Keratinocyte (primary cell): Measurements from ENCODE around the gene CPEB4. TPM values are rescaled to one million over a fixed set of nuclear protein-coding genes. Genes with fewer than 3 reads are reported as not detected.

Experiments
- DNase-seq: peaks from one replicate; pipeline ENCODE4 v3.0.0-alpha.2; 2011; ENCODE audit warnings: low read depth, missing footprints, low spot score
- FAIRE-seq: peaks from 2 replicates; lab custom pipeline; 2011; peaks lifted over from hg19 to GRCh38; lab: Jason Lieb, UNC
- H2AFZ ChIP-seq: 2 replicates; pipeline ENCODE4 v1.6.0; 2012; ENCODE audit warnings: low read length, control low read depth, inconsistent platforms; ENCODE audit not compliant: control insufficient read depth
- H3K27ac ChIP-seq: 2 replicates; pipeline ENCODE4 v1.5.1; 2011; ENCODE audit warnings: low read length; ENCODE audit not compliant: control insufficient read depth, insufficient read depth
- H3K27me3 ChIP-seq: 3 replicates; pipeline ENCODE4 v1.6.0; 2011; ENCODE audit warnings: low read length; ENCODE audit not compliant: control insufficient read depth, insufficient read depth; ENCODE audit errors: extremely low read depth
- H3K36me3 ChIP-seq, 2 experiments: 2 replicates in 1 of 2; 3 replicates in 1 of 2; pipeline ENCODE4 v1.5.1; 2011; ENCODE audit warnings: low read length in 2 of 2, mild to moderate bottlenecking in 1 of 2; ENCODE audit not compliant: control insufficient read depth in 2 of 2, insufficient read depth in 2 of 2; ENCODE audit errors: extremely low read depth in 1 of 2
- H3K4me1 ChIP-seq: 3 replicates; pipeline ENCODE4 v1.5.1; 2011; ENCODE audit warnings: low read length; ENCODE audit not compliant: control insufficient read depth, insufficient read depth; ENCODE audit errors: extremely low read depth
- H3K4me2 ChIP-seq: 3 replicates; pipeline ENCODE4 v1.6.0; 2011; ENCODE audit warnings: low read depth, low read length; ENCODE audit not compliant: control insufficient read depth, insufficient read depth; ENCODE audit errors: extremely low read depth
- H3K4me3 ChIP-seq, 3 experiments: fragments of 200-600 bp in 1 of 3; sonication (generic) in 1 of 3; 2 replicates in 2 of 3; 3 replicates in 1 of 3; pipeline ENCODE4 v1.5.1; 2011 to 2016; ENCODE audit warnings: low read length in 3 of 3, mild to moderate bottlenecking in 3 of 3, control low read depth in 2 of 3, inconsistent platforms in 1 of 3, low read depth in 1 of 3, mixed read lengths in 1 of 3, mixed run types in 1 of 3, moderate library complexity in 1 of 3; ENCODE audit not compliant: control insufficient read depth in 2 of 3, insufficient read depth in 2 of 3; ENCODE audit errors: extremely low read depth in 1 of 3
- H3K79me2 ChIP-seq: 2 replicates; pipeline ENCODE4 v1.6.0; 2012; ENCODE audit warnings: low read length; ENCODE audit not compliant: control insufficient read depth, insufficient read depth
- H3K9ac ChIP-seq: 3 replicates; pipeline ENCODE4 v1.6.0; 2011; ENCODE audit warnings: low read length; ENCODE audit not compliant: control insufficient read depth, insufficient read depth; ENCODE audit errors: extremely low read depth
- H3K9me1 ChIP-seq: 3 replicates; pipeline ENCODE4 v1.6.0; 2011; ENCODE audit warnings: low read length; ENCODE audit not compliant: control insufficient read depth, insufficient read depth; ENCODE audit errors: extremely low read depth
- H3K9me3 ChIP-seq: 2 replicates; pipeline ENCODE4 v1.5.1; 2012; ENCODE audit warnings: low read depth, low read length; ENCODE audit not compliant: control insufficient read depth
- H4K20me1 ChIP-seq: 3 replicates; pipeline ENCODE4 v1.6.0; 2011; ENCODE audit warnings: low read length; ENCODE audit not compliant: control insufficient read depth, insufficient read depth; ENCODE audit errors: extremely low read depth
- EZH2 ChIP-seq: IDR thresholded peaks from one replicate; pipeline ENCODE4 v1.6.1; 2012; ENCODE audit warnings: inconsistent platforms, mild to moderate bottlenecking, low read length, moderate library complexity
- dilution Hi-C: fragments of 300-500 bp; cut with MboI; formaldehyde crosslinking; loops from one replicate; pipeline ENCODE4 v1.7.0; 2020; ENCODE audit warnings: low sequenced_read_pairs; ENCODE audit not compliant: extremely low pct_ligation_motif_present
- polyA plus RNA-seq, 5 experiments: library from polyadenylated mRNA; depleted of rRNA in 3 of 5; stranded (reverse) in 3 of 5; stranded (forward) in 1 of 5; unstranded in 1 of 5; fragments of >200 nt; gene quantifications; 1 replicate in 1 of 5; 2 replicates in 3 of 5; 3 replicates in 1 of 5; pipeline versions ENCODE4 v1.2.1 to v1.2.3, GENCODE V29; 2011 to 2012; ENCODE audit warnings: missing spikeins in 2 of 5, low read depth in 1 of 5, low replicate concordance in 1 of 5
- TF ChIP-seq, protein P1 (sequence below), 3 experiments: IDR thresholded peaks in 1 of 3; conservative IDR thresholded peaks in 1 of 3; optimal IDR thresholded peaks in 1 of 3; 2 replicates in 2 of 3; 3 replicates in 1 of 3; pipeline versions ENCODE3 to v1.5.1; 2011; ENCODE audit warnings: low read length in 3 of 3, mild to moderate bottlenecking in 3 of 3, moderate library complexity in 2 of 3, control low read depth in 1 of 3, inconsistent platforms in 1 of 3; ENCODE audit not compliant: insufficient read depth in 2 of 3; ENCODE audit errors: extremely low read depth in 1 of 3

The CPEB4 gene
- polyA plus RNA-seq, 1 donor (not counting 4 experiments of a cell fraction or from before 2014, with no cell fraction given), result 13.8 TPM

DNA sequence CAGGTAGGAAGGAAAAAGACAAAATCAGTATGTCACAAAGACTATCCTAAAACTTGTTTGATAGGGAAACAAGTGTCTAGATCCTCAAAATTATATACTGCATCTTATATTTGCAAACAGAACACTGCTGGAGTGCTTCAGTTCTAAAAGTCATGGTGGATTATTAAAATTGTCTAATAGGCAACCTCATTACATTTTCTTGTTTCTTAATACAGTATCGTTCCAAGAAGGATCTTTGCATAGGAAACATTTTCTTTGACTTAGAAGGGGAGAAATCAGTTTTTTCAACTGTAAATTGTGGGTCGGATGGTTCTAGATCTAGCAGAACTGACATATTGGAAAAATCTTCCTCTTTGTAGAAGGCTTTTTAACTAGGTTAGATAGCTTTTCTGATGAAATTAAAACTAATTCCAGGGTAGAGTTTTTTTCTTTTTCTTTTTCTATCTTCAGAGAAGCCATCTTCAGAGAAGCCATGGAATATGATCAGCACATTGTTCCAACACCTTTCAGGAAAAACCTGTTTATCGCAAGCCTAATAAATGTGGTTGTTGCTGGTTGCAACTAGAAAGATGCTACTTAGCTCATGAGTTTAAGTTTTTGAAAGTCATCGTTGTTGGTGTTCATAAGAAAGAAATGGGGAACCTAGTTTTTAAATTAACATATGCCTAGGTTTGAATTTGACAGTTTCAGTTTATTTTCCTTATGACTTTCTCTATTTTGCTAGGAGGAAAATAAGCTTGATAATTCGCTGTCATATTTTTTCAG, 7.4 kb downstream of the CPEB4 start:
- TF ChIP-seq, protein P1, sequence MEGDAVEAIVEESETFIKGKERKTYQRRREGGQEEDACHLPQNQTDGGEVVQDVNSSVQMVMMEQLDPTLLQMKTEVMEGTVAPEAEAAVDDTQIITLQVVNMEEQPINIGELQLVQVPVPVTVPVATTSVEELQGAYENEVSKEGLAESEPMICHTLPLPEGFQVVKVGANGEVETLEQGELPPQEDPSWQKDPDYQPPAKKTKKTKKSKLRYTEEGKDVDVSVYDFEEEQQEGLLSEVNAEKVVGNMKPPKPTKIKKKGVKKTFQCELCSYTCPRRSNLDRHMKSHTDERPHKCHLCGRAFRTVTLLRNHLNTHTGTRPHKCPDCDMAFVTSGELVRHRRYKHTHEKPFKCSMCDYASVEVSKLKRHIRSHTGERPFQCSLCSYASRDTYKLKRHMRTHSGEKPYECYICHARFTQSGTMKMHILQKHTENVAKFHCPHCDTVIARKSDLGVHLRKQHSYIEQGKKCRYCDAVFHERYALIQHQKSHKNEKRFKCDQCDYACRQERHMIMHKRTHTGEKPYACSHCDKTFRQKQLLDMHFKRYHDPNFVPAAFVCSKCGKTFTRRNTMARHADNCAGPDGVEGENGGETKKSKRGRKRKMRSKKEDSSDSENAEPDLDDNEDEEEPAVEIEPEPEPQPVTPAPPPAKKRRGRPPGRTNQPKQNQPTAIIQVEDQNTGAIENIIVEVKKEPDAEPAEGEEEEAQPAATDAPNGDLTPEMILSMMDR (optimal IDR thresholded peaks at IDR 0.05 in 1 of 3, IDR thresholded peaks at IDR 0.05 in 1 of 3, conservative IDR thresholded peaks at IDR 0.05 in 1 of 3; ENCODE audit: extremely low read depth in 1 of 3, insufficient read depth in 2 of 3, low read length in 3 of 3), result no peak
- no peak for TF ChIP-seq EZH2
- no peak overlapping the region for H3K27ac ChIP-seq
- FAIRE-seq (no peak), DNase-seq (no peak)
- H3K79me2 ChIP-seq, result peaks cover 2% of the 10 kb centered on the region
- H3K9me1 ChIP-seq, result no peaks in the 10 kb centered on the region
- H3K27me3 ChIP-seq, result no peaks in the 10 kb centered on the region
- H3K9ac ChIP-seq, result no peak overlapping the region
- H3K4me2 ChIP-seq, result peak overlapping the region; percentile 25
- peaks cover 9% of the 10 kb centered on the region for H3K4me1 ChIP-seq
- dilution Hi-C loops, result no loop called here
- H4K20me1 ChIP-seq, result no peaks in the 10 kb centered on the region
- no peak overlapping the region for H2AFZ ChIP-seq
- H3K9me3 ChIP-seq, result no peaks in the 10 kb centered on the region
- H3K36me3 ChIP-seq, result no peaks in the 10 kb centered on the region
- no peak overlapping the region for H3K4me3 ChIP-seq

DNA sequence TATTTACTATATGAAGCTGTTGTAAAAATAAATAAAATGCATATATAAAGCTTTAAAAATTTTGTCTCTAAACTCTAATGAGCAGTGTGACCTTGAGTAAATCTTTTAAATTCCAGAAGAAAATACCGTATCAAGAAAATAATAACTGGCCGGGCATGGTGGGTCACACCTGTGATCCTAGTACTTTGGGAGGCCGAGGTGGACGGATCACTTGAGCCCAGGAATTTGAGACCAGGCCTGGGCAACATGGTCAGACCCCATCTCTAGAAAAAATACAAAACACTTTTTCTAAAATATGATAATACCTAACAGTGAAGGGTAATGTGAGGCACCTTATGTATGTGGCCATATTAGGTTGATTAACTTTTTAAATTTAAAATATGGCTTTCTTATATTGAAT, 8.5 kb downstream of the CPEB4 start:
- H3K79me2 ChIP-seq, result peaks cover 3% of the 10 kb centered on the region
- no peaks in the 10 kb centered on the region for H3K9me3 ChIP-seq
- no peaks in the 10 kb centered on the region for H3K9me1 ChIP-seq
- no peak for TF ChIP-seq EZH2
- TF ChIP-seq, protein P1 (optimal IDR thresholded peaks at IDR 0.05 in 1 of 3, IDR thresholded peaks at IDR 0.05 in 1 of 3, conservative IDR thresholded peaks at IDR 0.05 in 1 of 3; ENCODE audit: extremely low read depth in 1 of 3, insufficient read depth in 2 of 3, low read length in 3 of 3), result no peak
- no peak for FAIRE-seq
- H3K27ac ChIP-seq, result no peak overlapping the region
- H3K4me3 ChIP-seq, result no peak overlapping the region
- no peaks in the 10 kb centered on the region for H3K27me3 ChIP-seq
- H4K20me1 ChIP-seq, result no peaks in the 10 kb centered on the region
- no peak overlapping the region for H2AFZ ChIP-seq
- H3K9ac ChIP-seq, result no peak overlapping the region
- DNase-seq, result no peak
- dilution Hi-C loops, result no loop called here
- no peak overlapping the region for H3K4me2 ChIP-seq
- H3K36me3 ChIP-seq, result no peaks in the 10 kb centered on the region
- H3K4me1 ChIP-seq, result peaks cover 7% of the 10 kb centered on the region
